Femur (tissue), 1 donor: Measurements from ENCODE around the gene DENND1C.

ENCODE experiments used
- DNase-seq: peaks from one replicate; pipeline ENCODE4 v3.0.0-alpha.2; 2017

Gene DENND1C, protein sequence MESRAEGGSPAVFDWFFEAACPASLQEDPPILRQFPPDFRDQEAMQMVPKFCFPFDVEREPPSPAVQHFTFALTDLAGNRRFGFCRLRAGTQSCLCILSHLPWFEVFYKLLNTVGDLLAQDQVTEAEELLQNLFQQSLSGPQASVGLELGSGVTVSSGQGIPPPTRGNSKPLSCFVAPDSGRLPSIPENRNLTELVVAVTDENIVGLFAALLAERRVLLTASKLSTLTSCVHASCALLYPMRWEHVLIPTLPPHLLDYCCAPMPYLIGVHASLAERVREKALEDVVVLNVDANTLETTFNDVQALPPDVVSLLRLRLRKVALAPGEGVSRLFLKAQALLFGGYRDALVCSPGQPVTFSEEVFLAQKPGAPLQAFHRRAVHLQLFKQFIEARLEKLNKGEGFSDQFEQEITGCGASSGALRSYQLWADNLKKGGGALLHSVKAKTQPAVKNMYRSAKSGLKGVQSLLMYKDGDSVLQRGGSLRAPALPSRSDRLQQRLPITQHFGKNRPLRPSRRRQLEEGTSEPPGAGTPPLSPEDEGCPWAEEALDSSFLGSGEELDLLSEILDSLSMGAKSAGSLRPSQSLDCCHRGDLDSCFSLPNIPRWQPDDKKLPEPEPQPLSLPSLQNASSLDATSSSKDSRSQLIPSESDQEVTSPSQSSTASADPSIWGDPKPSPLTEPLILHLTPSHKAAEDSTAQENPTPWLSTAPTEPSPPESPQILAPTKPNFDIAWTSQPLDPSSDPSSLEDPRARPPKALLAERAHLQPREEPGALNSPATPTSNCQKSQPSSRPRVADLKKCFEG

DNA sequence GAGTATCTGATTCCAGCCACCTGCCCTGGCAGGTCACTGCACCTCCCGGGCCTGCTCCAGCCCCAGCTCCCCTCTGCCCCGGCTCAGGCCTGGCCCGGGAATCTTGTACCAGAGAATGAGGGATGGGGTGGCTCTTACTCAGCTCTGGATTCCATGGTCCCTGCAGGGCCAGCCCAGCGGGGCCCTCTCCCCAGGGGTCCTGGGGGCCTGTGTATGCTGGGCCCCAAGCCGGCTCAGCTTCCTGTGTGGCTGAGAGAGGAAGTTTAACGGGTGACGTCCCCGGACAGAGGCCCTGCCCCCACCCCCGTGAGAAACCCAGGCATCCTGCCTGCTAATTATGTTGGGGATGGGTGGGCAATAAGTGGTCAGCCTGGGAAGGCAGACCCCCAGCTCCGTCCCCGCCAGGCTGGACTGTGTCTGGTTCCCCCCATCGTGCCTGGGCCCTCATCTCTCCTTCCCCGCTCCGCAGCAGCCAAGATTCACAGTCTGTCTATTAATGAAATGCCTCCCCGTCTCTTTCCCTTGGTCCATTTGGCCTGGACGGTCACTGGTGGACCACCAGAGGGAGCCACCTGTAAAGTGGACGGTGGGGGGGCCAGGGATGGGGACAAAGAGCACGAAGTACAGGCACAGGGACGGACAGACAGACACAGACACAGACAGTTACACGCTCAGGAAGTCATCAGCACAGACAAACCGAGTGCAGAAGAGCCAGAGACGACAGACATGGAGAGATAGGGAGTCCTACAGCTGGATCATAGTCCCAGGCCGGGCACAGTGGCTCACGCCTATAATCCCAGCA lies at the start of gene DENND1C:
Gene DENND1C (minus strand): TSS at position 247 of the 802 bp plus-strand sequence. CDS start 92 bp downstream, at position 155.
- no peak for DNase-seq

DNA sequence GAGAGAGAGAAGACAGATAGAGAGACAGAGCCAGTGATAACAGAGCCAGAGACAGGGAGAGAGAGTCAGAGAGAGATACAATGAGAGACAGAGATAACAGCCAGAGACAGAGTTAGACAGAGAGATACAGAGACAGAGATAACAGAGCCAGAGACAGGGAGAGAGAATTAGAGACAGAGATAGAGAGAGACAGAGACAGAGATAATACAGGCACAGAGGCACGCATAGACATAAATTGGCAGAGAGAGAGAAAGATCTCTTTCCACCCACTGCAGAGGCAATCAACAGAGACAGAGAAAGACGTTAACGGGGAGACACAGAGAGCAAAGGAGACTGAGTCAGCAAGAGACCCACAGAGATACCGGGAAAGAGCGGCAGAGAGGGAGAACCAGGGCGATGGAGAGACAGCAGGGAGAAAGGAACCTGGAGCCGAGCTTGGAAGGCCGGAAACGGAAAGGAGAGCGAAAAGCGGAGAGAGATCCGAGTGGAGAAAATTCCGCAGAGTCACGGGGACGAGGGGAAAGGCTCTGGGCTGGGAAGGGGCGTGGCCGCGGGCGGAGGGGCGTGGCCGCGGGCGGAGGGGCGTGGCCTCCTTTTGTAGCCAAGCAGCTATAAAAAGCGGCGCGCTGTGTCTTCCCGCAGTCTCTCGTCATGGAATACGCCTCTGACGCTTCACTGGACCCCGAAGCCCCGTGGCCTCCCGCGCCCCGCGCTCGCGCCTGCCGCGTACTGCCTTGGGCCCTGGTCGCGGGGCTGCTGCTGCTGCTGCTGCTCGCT lies 49.0 kb upstream of the DENND1C start, which contains the start of gene TNFSF9:
Gene TNFSF9 (plus strand): TSS at position 641 of the 777 bp plus-strand sequence. CDS start 11 bp downstream, at position 652.
- DNase-seq = peak; percentile 96

DNA sequence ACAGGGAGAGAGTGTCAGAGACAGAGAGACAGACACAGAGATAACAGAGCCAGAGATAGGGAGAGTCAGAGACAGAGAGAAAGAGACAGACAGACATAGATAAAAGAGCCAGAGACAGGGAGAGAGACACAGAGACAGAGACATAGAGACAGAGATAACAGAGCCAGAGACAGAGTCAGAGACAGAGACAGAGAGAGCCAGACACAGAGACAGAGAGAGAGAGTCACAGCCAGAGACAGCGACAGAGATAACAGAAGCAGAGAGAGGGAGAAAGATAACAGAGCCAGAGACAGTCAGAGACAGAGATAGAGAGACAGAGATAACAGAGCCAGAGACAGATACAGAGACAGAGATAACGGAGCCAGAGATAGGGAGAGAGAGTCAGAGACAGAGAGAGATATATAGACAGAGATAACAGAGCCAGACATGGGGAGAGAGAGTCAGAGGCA lies 48.4 kb upstream of the DENND1C start:
- DNase-seq = no peak

DNA sequence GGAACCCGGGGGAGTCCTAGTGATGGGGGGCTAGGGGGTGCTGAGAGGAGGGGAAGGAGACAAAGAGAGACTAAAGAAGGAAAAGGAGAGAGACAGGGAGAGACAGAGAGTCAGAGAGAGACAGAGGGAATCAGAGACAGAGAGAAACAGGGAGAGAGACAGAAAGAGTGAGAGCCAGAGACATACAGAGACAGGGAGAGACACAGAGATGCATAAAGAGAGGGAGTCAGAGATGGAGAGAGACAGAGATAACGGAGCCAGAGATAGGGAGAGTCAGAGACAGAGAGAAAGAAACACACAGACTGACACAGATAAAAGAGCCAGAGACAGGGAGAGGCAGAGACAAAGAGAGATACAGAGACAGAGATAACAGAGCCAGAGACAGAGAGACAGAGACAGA lies 47.8 kb upstream of the DENND1C start:
- no peak for DNase-seq

DNA sequence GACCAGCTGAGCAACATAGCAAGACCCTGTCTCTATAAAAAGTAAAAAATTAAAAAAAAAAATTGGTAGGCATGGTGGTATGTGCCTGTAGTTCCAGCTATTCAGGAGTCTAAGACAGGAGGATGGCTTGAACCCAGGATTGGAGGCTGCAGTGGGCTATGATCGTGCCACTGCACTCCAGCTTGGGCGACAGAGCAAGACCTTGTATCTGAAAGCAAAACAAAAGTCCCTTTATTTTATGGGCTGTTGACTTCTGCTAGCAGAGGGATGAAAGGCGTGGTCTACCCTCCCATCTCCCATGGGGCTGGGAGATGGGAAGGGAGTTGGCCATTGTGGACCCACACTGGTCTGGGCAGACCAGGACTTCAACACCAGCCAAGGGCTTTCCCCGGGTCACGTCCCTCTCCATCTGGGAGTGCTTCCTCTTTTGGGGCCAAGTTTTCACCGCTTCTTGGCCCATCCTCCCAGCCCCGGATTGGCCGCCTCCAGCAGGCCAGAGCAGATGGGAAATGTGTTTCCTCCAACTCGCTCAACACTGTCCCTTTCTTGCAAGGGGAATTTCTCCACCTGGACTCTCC lies 47.0 kb upstream of the DENND1C start:
- DNase-seq = peak; percentile 74

DNA sequence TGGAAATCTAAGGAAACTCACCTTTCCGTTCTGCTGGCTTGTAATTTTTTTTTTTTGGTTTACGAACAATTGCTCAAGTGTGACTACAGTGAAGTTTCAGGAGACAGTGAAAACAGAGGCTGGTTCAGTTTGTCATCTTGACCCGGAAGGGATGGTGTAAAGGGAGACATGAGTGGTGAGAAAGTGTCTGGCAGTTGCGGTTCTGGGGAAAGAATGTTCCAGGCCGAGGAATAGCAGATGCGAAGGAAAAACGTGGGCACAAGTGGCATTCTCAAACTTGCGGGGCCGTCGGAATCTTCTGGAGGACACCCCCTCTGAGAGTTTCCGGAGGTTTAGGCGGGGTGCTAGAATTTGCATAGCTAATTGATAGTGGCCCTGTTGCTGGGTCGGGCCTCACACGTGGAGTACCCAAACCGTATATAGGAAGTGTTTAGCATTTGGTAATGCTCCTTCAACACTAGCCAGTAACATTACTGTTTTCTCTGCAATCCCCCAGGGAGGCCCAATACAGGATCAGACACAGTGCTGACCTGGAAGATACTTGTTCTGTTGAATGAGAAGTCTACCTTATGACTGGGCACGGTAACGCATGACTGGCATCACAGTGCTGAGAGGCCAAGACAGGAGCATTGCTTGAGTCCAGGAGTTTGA lies 46.4 kb upstream of the DENND1C start:
- no peak for DNase-seq

DNA sequence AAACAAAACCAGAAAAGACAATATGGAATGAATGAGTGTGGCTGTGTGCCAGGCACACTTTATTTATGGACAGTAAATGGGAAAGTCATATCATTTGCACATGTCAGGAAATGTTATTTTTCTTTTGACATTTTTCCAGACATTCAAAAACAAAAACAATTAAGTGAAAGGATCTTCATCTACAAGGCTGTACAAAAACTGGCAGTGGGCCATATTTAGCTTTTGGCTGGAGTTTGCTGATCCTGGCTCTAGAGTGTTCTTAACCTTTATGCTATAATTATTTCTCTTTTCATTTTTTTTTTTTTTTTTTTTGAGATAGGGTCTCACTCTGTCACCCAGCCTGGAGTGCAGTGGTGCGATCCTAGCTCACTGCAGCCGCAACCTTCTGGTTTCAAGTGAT lies 42.7 kb upstream of the DENND1C start:
- DNase-seq = no peak

DNA sequence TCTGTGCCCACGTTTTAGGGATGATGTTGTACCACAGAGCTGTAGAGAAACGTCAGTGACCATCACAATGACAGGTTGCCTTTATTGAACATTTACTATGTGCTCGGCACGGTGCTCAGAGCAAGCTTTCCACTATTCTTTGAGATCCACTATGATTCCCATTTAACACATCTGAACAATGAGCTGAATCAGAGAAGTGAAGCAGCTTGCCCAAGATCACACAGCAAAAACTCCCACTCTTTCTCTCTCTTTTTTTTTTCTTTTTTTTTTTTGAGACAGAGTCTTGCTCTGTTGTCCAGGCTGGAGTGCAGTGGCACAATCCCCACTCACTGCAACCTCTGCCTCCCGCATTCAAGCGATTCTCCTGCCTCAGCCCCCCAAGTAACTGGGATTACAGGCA lies 41.1 kb upstream of the DENND1C start:
- no peak for DNase-seq

DNA sequence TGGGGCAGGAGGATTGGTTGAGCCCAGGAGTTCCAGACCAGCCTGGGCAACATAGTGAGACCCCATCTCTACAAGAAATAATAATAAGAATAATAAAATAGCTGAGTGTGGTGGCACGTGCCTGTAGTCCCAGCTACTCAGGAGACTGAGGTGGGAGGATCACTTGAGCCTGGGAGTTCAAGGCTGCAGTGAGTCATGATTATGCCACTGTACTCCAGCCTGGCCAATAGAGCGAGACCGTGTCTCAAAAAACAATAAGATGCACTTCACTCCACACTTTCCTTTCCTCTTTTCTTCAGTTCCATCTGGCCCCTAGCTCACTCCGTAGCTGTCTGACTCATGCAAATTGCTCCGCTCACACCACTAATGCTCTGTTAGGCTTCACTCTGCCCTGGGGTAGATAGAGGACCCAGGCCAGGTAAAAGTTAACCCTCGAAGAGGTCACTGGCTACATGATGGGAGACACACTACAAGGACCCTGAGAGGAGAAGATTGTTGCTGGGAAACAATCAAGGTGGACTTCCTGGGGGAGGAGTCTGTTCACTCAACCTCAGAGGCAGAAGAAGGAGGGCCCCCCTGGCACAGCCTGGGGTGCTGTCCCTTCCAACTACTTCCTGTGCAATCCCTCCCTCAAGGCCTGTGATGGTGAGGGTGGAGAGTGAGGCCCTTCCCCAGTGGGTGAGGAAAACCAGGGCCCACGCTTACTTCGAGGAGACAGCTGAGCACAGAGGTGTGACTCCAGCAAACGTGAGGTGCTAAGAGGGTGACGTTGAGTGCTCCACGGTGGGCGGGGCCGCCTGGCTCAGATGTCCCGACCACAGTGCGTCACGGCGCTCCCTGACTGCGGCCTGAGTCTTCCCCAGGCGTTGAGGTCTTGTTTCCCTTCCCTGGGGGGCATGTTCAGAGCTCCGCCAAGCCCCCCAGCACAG lies 40.4 kb upstream of the DENND1C start:
- DNase-seq = no peak

DNA sequence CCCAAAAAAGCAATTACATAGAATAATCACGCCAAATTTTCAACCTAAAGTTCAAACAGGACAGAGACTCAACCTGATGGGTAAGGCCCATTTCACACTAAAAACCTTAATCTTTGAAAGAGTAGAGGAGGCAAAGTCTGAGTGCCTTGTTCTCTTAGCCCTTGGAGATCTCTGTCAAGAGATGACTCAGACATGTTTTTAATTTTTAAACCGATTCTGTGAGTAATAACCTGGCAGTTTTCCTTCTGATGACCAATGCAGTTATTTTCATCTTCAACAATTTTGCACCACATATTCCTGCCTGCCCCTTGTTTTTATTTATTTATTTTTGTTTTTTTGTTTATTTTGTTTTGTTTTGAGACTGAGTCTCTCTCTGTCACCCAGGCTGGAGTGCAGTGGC lies 37.7 kb upstream of the DENND1C start:
- no peak for DNase-seq

DNA sequence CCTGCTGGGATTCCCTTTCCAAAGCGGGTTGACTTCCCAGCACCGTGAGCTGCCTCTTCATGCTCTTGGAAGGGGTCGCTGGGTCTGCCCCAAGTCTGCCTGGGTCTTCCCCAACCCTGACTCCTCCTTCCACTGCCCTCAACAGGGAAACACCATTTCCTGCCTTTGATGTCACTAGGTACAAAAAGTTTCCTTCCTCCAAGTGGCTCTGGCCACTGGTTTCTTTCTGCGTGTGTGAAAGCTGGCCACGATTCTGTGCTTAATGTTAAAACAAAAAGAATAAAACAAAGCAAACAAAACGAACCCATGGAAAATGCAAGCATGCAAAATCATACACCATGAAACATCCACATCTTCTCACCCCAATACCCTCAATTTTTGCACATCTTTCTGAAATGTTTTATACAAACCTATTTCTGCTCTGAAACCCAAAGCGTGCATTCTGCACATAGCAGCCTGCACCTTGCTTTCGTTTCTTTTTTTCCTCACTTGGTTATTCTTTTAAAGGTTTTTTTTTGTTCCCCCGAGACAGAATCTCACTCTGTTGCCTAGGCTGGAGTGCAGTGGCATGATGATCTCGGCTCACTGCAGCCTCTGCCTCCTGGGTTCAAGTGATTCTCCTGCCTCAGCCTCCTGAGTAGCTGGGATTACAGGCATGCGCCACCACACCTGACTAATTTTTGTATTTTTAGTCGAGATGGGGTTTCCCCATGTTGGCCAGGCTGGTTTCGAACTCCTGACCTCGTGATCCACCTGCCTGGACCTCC lies 36.7 kb upstream of the DENND1C start:
- no peak for DNase-seq

DNA sequence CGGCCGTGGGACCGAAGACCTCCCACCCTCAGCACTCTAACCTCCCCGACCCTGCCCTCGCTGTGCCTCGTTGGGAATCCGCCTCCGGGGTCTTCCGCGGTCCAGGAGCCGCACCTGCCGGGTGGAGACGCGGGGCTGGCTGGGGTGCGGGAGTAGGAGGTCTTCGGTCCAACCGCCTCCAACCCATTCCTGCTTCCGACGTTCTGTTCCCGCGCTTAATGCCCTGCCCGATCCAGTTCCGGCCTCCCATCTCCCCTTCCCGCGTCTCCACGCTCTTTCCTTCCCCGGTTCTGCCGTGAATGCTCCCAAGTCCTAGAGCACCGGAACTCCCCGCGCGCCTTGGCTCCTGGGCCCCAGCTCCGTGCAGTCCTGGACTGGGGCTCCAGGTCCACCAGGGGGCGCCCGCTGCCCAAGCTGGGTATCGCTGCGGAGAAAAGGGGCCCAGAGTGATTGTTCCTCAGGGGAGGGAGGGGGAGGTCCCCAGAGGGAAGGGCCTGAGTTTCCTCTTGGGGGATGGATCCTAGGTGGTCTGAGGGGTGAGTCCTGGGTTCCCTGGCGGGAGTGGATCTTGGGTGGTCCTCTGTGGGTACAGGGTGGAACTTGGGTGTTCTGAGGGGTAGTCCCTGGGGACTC lies 35.2 kb upstream of the DENND1C start:
- peak; percentile 91 for DNase-seq

DNA sequence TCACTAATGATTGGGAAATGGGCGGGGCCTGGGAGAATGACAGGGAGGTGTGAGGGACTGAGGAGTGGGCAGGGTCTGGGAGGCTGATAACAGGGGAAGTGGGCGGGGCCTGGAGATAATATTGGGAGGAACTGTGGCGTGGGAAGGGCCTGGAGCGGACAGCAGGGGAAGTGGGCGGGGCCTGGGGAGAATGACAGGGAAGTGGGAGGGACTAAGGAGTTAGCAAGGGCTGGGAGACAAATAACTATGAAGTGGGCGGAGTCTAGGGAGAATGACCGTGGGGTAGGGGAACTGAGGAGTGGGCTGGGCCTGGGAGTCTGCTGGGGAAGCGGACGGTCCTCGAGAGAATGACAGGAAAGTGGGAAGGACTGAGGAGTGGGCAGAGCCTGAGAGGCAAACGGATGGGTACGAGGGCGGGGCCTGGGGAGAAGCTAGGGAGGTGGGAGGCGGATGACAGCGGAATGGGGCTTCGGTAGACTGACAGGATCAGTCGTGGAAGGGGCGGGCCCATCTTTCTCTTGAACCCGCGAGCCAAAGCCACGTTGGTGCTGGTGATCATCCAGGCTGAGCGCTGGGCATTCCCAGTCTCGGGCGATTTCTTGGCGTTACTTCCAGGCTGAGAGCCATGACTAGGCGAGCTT lies 34.6 kb upstream of the DENND1C start:
- peak; percentile 92 for DNase-seq

DNA sequence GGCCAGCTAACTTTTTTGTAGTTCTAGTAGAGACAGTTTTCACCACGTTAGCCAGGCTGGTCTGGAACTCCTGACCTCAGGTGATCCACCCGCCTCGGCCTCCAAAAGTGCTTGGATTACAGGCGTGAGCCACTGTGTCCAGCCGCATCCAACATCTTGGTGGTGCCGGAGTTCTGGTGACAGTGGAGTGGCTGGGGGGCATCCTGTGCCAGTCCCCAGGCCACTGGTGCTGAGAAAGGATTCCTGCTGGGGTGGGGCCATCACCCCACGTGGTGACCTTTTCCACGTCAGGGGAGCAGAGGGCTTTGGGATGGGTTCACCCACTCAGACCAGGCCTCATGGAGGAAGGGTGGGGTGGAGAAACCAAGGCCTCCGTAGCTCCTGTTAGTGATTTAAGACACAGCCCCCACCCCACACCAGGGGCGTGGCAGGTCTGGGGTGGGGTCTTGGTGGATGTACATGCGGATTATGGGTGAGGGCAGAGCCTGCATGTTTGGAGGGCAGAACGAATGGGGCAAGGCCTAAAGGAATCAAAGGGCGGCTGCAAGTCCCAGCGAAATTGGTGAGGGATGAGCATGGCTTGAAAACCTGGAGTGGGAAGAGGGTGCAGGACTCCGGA lies 33.4 kb upstream of the DENND1C start:
- DNase-seq = no peak

DNA sequence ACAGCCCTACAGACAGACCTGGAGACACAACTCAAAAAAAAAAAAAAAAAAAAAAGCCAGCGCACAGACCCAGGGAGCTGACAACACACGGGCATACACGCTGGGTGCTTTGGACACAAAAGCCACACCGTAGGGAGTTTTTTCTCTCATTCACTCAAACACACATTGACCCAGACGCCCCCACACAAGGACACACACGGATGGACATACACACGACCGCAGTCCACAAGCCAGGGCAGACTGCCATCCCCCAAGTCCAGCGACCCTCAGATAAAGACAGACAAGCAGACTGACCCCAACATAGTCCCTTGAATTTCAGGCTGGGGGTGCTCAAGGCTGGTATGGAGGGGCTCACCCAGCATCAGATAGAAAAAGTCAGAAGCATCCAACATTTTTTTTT lies 32.5 kb upstream of the DENND1C start:
- DNase-seq = no peak

DNA sequence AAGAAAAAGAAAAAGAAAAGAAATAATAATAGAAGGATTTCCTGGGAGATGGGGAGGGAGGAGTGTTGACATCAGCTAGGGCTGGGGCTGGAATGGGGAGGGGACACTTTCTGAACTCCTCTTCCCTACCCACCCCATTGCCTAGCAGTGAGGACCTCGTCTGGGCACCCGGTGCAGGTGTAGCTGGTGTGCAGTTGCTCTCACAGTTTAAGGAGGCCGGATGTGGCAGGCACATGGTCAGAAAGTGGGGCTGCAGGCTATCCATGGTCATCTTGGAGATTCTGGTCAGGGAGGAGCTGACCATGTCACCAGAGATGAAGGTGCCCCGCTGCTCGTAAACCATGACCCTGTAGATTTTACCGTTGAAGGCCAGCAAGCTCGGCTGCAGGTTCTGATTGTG lies 29.0 kb upstream of the DENND1C start:
- no peak for DNase-seq

DNA sequence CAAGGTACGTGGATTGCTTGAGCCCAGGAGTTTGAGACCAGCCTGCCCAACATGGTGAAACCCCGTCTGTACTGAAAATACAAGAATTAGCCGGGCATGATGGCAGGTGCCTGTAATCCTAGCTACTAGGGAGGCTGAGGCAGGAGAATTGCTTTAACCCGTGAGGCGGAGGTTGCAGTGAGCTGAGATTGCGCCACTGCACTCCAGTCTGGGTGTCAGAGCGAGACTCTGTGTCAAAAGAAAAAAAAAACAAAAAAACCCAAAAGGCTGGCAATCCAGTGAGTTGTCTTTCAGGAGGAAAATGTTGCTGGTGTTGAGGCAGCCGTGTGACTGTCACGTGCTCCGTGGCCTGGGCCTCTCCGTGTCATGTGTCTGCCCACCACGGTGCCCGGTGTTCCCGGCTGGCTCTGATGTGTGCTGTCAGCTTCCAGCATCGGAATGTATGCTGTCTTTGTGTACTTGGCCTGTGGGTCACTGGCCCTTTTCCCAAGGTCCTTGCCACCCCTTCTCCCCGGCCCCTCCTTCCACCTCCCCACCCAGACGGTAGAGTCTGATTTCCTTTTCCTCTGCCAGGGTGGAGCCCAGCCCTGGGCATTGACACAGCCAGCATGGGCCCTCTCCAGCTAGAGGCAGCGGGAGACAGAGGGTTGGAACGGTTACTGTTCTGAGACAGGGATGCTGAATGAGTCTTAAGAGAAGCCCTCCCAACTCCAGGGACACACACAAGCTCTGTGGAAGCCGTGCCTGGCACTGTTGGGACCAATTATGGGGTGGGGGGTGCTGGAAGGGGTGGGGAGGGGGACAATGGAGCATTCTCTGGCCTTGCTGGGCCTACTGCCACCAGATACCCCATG lies 27.8 kb upstream of the DENND1C start:
- DNase-seq = no peak
